Body of pancreas (tissue), 4 donors: Measurements from ENCODE around the gene METRNL.

Experiments used
- CTCF ChIP-seq, 7 experiments: fragments of 450-650 bp in 4 of 7; fragments of 200-600 bp in 3 of 7; sonication (generic) in 3 of 7; IDR thresholded peaks; one replicate each; pipeline ENCODE4 v1.5.1; 2016 to 2019; ENCODE audit warnings: antibody characterized with exemption in 7 of 7
- POLR2A ChIP-seq, 3 donors: fragments of 450-650 bp; IDR thresholded peaks; one replicate each; pipeline ENCODE4 v1.6.1; 2016; ENCODE audit warnings: antibody characterized with exemption in 3 of 3, mild to moderate bottlenecking in 2 of 3

GRCh38 chr17:83100220-83100852 is 20.9 kb downstream of the METRNL start:
- no peak for TF ChIP-seq CTCF (IDR thresholded peaks at IDR 0.05)
- no peak for TF ChIP-seq POLR2A (IDR thresholded peaks at IDR 0.05)
